Inflammatory macrophage treated with lipopolysaccharide for 4 hours (primary cell): ENCODE data around the gene PDPN.

Source experiments
- DNase-seq: peaks from one replicate; pipeline ENCODE4 v3.0.0-alpha.2; 2020

PDPN gene

DNA sequence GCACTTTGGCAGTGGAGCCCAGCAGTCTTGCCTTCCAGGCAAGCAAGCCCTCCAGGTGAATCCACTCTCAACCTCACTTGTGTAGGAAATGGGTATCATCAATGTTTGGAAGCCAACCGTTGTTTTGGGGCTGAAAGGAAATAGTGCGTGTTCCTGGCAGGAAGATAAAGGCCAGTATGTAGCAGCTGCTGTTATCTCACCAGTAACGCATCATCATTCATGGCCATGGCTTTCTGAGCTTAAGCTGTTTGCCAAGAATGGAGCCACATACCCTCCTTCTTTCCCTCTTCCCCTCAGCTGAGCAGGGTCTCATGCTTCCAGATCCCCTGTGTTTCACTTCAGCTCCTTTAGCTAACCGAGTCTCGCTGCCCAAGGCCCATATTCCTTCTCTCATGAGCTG lies 2.2 kb upstream of the PDPN start:
- DNase-seq = no peak

- DNase-seq = no peak
Observed at GRCh38 chr1:13582713-13583443, 754 bp upstream of the PDPN start.

GRCh38 chr1:13583966-13584791 lies 547 bp downstream of the PDPN start:
- DNase-seq = no peak

DNA sequence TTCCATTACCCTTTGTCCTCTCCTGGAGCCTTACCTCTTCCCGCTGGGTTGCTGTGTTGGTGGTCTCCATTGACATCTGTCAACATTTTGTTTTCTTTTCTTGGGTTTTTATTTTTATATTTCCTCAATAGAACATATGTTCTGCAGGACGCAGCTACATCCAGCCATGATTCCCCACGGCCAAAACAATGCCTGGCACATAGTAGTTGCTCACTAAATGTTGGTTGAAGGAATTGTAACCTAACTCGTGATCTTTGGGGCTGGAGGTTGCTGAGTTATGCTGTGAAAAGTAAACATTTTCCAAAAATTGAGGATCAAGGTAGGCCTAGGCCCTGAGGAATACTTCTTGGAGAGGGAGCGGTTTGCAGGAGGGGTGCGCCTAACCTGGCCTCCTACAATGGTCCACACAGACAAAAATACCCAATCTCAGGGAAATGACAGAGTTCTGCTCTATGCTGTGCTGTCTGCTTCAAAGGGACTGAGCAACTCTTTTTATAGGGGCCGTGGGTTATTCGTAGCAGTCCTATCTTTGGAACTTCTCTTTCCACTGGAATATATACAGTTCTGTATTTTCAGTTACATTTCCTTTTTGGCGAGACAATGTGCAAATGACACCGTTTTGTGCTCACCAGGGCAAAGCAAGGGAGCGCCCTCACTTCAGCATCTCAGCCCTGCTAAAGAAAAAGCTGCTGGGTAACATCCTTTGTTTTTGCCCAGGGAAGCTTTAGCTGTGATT lies 1.4 kb downstream of the PDPN start:
- peak; percentile 7 for DNase-seq

DNA sequence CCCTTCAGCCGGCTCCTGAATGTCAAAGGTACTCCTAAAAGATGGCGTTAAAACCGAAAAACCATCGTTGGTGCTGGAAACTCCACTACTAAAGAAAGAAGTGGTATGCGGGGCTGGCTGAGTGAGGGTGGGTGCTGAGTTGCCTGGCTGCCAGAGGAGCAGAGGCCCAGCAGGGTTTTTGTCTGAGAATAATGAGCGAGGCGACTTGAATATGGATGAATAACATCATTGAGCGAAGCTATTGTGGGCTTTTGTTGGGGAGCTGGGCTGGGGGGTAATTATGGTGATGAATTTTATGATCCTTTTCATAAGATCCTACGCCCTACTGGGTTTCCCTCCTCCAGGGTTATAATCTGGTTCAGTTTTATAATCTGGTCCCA lies 2.0 kb downstream of the PDPN start:
- DNase-seq = no peak

GRCh38 chr1:13586001-13586400 lies 2.4 kb downstream of the PDPN start:
- no peak for DNase-seq

- no peak for DNase-seq
Observed at GRCh38 chr1:13587256-13588030, 3.8 kb downstream of the PDPN start.

DNA sequence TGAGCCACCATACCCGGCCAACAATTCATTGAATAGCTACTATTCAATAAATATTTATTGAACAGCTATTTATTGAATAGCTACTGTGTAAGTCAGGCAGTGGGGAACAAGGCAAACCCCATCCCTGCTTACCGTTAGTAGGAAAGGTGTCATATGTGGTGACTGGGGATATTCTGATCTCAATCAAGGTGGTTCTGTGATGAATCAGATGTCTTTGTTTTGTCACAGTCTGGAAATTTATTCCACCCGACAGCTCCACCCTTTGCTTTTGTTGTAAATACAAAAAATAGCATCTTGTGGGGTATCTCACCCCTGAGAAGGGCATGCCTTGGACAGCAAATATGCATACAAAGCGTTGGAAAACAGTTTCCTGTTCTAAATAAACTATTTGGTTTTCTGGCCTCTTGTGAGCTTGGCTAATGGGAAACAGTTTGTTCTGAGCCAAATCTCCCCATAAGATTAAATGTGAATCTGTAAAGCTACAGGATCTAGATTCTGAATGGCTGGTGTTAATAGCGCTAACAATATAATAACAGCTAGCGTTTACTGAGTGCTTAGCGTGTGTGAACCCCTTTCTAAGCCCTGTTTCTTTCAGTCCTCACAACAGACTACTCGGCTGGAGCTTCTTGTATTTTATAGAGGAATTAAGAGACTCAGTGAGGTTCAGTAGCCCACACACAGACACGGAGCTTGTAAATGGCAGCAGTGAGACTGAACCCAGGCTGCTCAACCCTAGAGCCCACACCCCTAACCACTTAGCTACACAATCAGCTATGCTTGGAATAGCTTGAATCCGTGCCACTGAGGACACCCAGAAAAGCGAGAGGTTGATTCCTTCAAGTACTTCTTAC lies 5.5 kb downstream of the PDPN start:
- DNase-seq = no peak

DNA sequence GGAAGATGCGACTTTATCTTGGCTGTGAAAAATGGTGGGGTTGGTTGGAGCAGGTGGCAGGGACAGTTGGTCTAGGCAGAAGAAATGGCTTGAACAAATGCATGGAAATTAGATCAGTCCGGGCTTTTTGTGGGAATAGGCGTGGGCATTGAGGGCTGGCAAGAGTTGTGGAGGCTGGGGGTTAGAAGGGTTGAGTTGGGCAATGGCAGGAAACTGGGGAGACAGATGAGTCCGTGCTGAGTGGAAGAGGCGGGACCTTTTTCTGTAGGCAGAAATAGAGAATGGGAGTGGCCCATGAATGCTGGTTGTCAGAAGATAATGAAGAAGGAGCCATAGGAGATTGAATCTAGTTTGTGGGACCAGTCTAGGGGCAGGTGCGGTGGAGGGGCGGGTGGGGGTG lies 6.9 kb downstream of the PDPN start:
- peak; percentile 67 for DNase-seq

- peak; percentile 93 for DNase-seq
Observed at GRCh38 chr1:13593511-13594131, 10.0 kb downstream of the PDPN start.

GRCh38 chr1:13595411-13595810 lies 11.8 kb downstream of the PDPN start:
- peak; percentile 56 for DNase-seq

DNA sequence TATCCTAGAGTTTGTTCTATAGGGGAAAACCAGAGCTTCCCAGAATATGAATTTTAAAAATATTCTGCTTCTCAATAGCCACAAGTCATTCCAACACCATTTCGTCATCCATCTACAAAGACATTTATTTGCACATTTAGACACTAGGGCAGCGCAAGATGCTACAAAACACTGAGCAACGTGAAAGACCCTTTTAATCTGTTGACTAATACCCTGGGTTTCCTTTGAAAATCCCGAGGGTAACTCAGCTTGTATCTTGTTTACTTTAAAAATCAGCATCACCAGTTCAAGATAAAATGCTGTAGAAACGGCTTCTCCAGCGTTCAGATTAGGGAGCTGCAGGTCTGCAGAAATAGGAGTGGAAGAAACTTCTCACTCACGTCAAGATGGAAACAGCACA lies 13.5 kb downstream of the PDPN start:
- no peak for DNase-seq

- DNase-seq = no peak
Observed at GRCh38 chr1:13600762-13601453, 17.3 kb downstream of the PDPN start.

GRCh38 chr1:13604176-13604575 lies 20.5 kb downstream of the PDPN start:
- no peak for DNase-seq

GRCh38 chr1:13604721-13605120 lies 21.1 kb downstream of the PDPN start:
- no peak for DNase-seq

DNA sequence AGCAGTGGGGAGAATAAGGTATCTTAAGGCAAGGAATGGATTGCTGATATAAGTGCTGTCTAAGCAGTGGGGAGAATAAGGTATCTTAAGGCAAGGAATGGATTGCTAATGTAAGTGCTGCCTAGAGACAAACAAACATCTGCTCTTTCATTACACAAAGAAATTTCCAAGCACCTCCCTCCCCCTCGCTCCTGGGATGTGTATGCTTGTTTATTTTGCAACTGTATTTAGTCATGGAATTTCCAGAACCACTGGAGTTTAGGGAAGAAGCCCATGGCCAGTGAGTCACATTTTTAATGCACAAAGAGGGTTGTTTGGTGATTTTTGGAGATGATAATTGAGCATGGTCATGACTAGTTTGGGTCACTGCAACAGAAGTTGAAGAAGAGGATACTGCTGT lies 21.5 kb downstream of the PDPN start:
- peak; percentile 80 for DNase-seq

GRCh38 chr1:13607002-13607401 lies 23.4 kb downstream of the PDPN start:
- DNase-seq = no peak

DNA sequence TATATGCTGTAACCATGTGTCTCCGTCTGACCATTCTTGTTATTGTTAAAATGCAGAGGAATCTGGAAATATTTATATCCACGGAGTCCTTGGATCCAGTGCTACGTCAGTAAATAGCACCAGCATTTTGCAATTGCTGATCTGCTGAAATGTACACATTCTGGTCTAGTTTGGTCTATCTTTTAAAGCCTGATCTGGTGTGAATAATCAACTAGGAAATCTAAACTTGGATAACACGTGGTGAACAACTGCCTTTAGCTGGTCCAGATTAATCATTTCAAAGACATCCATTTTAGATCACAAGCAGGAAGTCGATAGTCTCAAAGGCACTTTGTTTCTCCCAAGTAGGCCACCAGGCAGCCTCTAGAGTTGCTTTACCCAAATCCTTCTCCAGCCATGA lies 32.6 kb downstream of the PDPN start:
- DNase-seq = no peak

DNA sequence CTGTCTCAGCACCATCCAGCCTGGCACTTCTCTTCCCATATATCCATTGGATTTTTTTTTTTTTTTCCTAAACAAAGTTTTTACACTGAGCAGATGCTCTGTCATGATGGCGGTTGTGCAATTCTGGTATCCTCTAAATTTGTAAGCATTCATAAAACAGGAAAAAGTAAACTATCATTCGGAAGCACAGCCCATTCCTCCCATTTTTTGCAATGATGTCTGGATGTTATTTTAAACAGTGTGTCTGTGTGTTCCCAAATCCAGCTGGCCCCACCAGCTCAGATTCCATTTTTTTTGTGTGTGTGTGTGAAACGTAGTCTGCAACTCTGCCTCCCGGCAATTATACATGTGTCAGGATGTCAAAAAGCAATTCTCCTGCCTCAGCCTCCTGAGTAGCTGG lies 33.5 kb downstream of the PDPN start:
- DNase-seq = no peak

DNA sequence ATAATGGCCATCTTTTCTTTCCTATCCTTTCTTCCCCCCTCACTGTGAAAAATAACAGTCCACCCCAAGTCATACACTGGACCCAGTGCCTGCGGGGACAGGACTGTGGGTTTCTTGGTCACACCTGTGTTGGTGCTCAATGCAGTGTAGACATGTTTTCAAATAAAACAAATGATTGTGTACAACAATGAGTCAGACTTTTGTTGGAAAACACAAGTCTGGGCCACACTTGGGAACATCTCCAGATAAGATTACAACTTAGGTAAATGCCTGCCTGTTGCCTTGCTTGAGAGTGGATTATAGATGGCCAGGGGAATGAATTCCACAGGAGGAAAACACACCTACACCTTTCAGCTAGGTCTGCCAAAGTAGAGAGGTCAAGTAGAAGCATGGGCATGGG lies 34.1 kb downstream of the PDPN start:
- DNase-seq = no peak

GRCh38 chr1:13618483-13618882 lies 34.9 kb downstream of the PDPN start:
- no peak for DNase-seq
